Natural killer cell (primary cell): Measurements from ENCODE around the gene COL20A1. TPM values are rescaled to one million over a fixed set of nuclear protein-coding genes. Genes with fewer than 3 reads are reported as not detected.

Source experiments
- ATAC-seq, 3 donors: fragments of 150-1000 bp in 2 of 3; fragments of 200-7000 bp in 1 of 3; cut with Tn5 transposase; 1 replicate in 1 of 3; 2 replicates in 2 of 3; pipeline ENCODE4 v1.10.0; 2021; ENCODE audit warnings: mild to moderate bottlenecking in 2 of 3, moderate library complexity in 2 of 3
- DNase-seq, 2 donors: peaks; one replicate each; pipeline versions ENCODE4 v3.0.0 to v3.0.0-alpha.2; 2013 to 2021; ENCODE audit warnings: mixed read lengths in 1 of 2
- H3K27ac ChIP-seq: one replicate; pipeline ENCODE4 v1.5.1; 2013; ENCODE audit warnings: mild to moderate bottlenecking, low read length
- H3K27me3 ChIP-seq: one replicate; pipeline ENCODE4 v1.6.1; 2013; ENCODE audit warnings: low read length; ENCODE audit not compliant: control insufficient read depth, insufficient read depth
- H3K36me3 ChIP-seq: one replicate; pipeline ENCODE4 v1.6.1; 2013; ENCODE audit warnings: low read length; ENCODE audit not compliant: control insufficient read depth, insufficient read depth
- H3K4me1 ChIP-seq: one replicate; pipeline ENCODE4 v1.6.1; 2013; ENCODE audit warnings: low read length; ENCODE audit not compliant: control insufficient read depth, insufficient read depth
- H3K4me3 ChIP-seq: one replicate; pipeline ENCODE4 v1.5.1; 2013; ENCODE audit warnings: low read length
- H3K9me3 ChIP-seq: one replicate; pipeline ENCODE4 v1.6.1; 2013; ENCODE audit warnings: low read length; ENCODE audit not compliant: control insufficient read depth, insufficient read depth
- H3K27ac Mint-ChIP-seq, 2 donors: one replicate each; pipeline ENCODE4 v1.8.0; 2022; ENCODE audit warnings: mild to moderate bottlenecking in 2 of 2, mixed read lengths in 2 of 2, moderate library complexity in 1 of 2
- H3K27me3 Mint-ChIP-seq, 2 donors: one replicate each; pipeline ENCODE4 v1.8.0; 2022; ENCODE audit warnings: low read depth in 2 of 2, mixed read lengths in 2 of 2
- H3K36me3 Mint-ChIP-seq: one replicate; pipeline ENCODE4 v1.8.0; 2022; ENCODE audit warnings: mixed read lengths
- H3K4me1 Mint-ChIP-seq, 2 donors: one replicate each; pipeline ENCODE4 v1.8.0; 2022; ENCODE audit warnings: mixed read lengths in 2 of 2
- H3K4me3 Mint-ChIP-seq: one replicate; pipeline ENCODE4 v1.8.0; 2022; ENCODE audit warnings: mild to moderate bottlenecking, moderate library complexity, mixed read lengths
- H3K9me3 Mint-ChIP-seq, 2 donors: one replicate each; pipeline ENCODE4 v1.8.0; 2022; ENCODE audit warnings: mixed read lengths in 2 of 2
- CTCF ChIP-seq: fragments of 200-600 bp; IDR thresholded peaks from one replicate; pipeline ENCODE4 v1.8.0; 2022; ENCODE audit warnings: antibody characterized with exemption
- WGBS: methylation state at CpG from one replicate; pipeline ENCODE4 v1.1.7; 2013; ENCODE audit warnings: missing lambda C conversion rate; ENCODE audit not compliant: insufficient coverage; 5-methylcytosine and 5-hydroxymethylcytosine counted together
- intact Hi-C: fragments of 100-400 bp; cut with micrococcal nuclease; formaldehyde crosslinking; loops from one replicate; pipeline ENCODE4 v1.14.2; 2022
- total RNA-seq, 4 donors: library from RNA; stranded (reverse); fragments of 120-200 nt in 1 of 4; gene quantifications; one replicate each; pipeline versions ENCODE4 v1.2.3 to v1.2.4, GENCODE V29; 2013 to 2022

The COL20A1 gene
- total RNA-seq, 3 donors from 2014 or later (not counting 1 experiment from before 2014, with no cell fraction given): 0.12 to 0.33 TPM; not detected in 1

- Mint-ChIP-seq H3K27me3 (peaks cover 8 to 9% of the 10 kb centered on the region in 2 donors), H3K27ac (no peak overlapping the region), H3K9me3 (peaks cover 4% of the 10 kb centered on the region in 2 donors), H3K4me1 (no peaks in the 10 kb centered on the region), H3K4me3 (no peak overlapping the region), H3K36me3 (no peaks in the 10 kb centered on the region)
- Histone ChIP-seq H3K27ac (no peak overlapping the region), H3K9me3 (no peaks in the 10 kb centered on the region), H3K4me3 (no peak overlapping the region), H3K4me1 (peaks cover 5% of the 10 kb centered on the region), H3K36me3 (no peaks in the 10 kb centered on the region), H3K27me3 (no peaks in the 10 kb centered on the region)
- whole genome bisulfite sequencing: 57% methylated on average over 18 of the region's 18 CpGs
- ATAC-seq: no peak
- no peak for TF ChIP-seq CTCF
- intact Hi-C loops: no loop called here
- no peak for DNase-seq
These were observed 3.7 kb downstream of the COL20A1 start for GRCh38 chr20:63296531-63297299.

GRCh38 chr20:63297371-63297781, 4.4 kb downstream of the COL20A1 start:
- Histone ChIP-seq H3K36me3 (no peaks in the 10 kb centered on the region), H3K27me3 (no peaks in the 10 kb centered on the region), H3K27ac (no peak overlapping the region), H3K9me3 (no peaks in the 10 kb centered on the region), H3K4me1 (peaks cover 5% of the 10 kb centered on the region), H3K4me3 (no peak overlapping the region)
- no peak overlapping the region for H3K27ac Mint-ChIP-seq
- H3K9me3 Mint-ChIP-seq: peaks cover 4 to 6% of the 10 kb centered on the region in 2 donors
- ATAC-seq: no peak
- intact Hi-C loops: no loop called here
- DNase-seq: no peak
- H3K36me3 Mint-ChIP-seq: no peaks in the 10 kb centered on the region
- no peaks in the 10 kb centered on the region for H3K4me1 Mint-ChIP-seq
- no peak for TF ChIP-seq CTCF
- H3K27me3 Mint-ChIP-seq: peaks cover 8 to 9% of the 10 kb centered on the region in 2 donors
- no peak overlapping the region for H3K4me3 Mint-ChIP-seq
- 79% methylated on average over 11 of the region's 11 CpGs for WGBS

GRCh38 chr20:63297796-63298572, 5.0 kb downstream of the COL20A1 start:
- Mint-ChIP-seq H3K9me3 (peaks cover 4 to 6% of the 10 kb centered on the region in 2 donors), H3K27ac (no peak overlapping the region), H3K36me3 (no peaks in the 10 kb centered on the region), H3K4me3 (no peak overlapping the region), H3K27me3 (peaks cover 8 to 9% of the 10 kb centered on the region in 2 donors), H3K4me1 (no peaks in the 10 kb centered on the region)
- no peaks in the 10 kb centered on the region for H3K27me3 ChIP-seq
- ATAC-seq (no peak), DNase-seq (no peak)
- H3K36me3 ChIP-seq: no peaks in the 10 kb centered on the region
- no peak overlapping the region for H3K4me3 ChIP-seq
- TF ChIP-seq CTCF: no peak
- H3K4me1 ChIP-seq: peaks cover 5% of the 10 kb centered on the region
- no peaks in the 10 kb centered on the region for H3K9me3 ChIP-seq
- intact Hi-C loops: no loop called here
- WGBS: 86% methylated on average over 13 of the region's 16 CpGs
- no peak overlapping the region for H3K27ac ChIP-seq
